ENCODE measurements around the gene SLC45A3. TPM values are rescaled to one million over a fixed set of nuclear protein-coding genes. Genes with fewer than 3 reads are reported as not detected.

SLC45A3 gene
- total and polyA plus RNA-seq, 2 of the 4 experiments (the other 2 are of a cell fraction), result 1.4 to 2.5 TPM

DNA sequence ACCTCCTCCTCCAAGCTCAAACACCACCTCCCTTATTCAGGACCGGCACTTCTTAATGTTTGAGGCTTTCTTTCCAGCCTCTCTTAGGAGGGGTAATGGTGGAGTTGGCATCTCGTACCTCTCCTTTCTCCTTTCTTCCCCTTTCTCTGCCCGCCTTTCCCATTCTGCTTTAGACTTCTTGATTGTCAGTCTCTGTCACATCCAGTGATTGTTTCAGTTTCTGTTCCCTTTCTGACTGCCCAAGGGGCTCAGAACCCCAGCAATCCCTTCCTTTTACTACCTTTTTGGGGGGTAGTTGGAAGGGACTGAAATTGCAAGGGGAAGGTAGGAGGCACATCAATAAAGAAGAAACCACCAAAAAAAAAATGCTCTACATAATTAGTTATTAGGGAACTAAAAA lies 54.1 kb downstream of the SLC45A3 start:
- dilution Hi-C loops (cut with HindIII; ENCODE audit: low sequenced_read_pairs, unreplicated experiment), result no loop called here
- no peak for TF ChIP-seq CEBPB (IDR thresholded peaks at IDR 0.05; ENCODE audit: low read depth, low read length)
- TF ChIP-seq MAFK (IDR thresholded peaks at IDR 0.05; ENCODE audit: low read depth, low read length), result no peak
- no peak for TF ChIP-seq ELK1 (IDR thresholded peaks at IDR 0.05; ENCODE audit: borderline replicate concordance, low read depth, low read length)
- DNase-seq (no peak), ATAC-seq (ENCODE audit: low read depth) (no peak)
- Histone ChIP-seq H3K36me3 (ENCODE audit: control insufficient read depth, insufficient read depth, low read length) (peaks cover 19% of the 10 kb centered on the region), H3K4me3 (ENCODE audit: insufficient read depth, low read depth, low read length) (no peak overlapping the region), H3K4me2 (ENCODE audit: low read depth, low read length) (no peak overlapping the region), H2BK5ac (ENCODE audit: low read depth, low read length, poor library complexity, severe bottlenecking) (no peak overlapping the region), H3K18ac (ENCODE audit: low read depth, low read length) (no peak overlapping the region), H2BK20ac (ENCODE audit: low read depth, low read length) (no peak overlapping the region), H3K9me1 (ENCODE audit: insufficient read depth, low read length) (peaks cover 13% of the 10 kb centered on the region), H4K5ac (ENCODE audit: low read depth, low read length) (no peak overlapping the region), H2BK15ac (ENCODE audit: low read depth, low read length) (no peak overlapping the region), H3K9me3 (ENCODE audit: control insufficient read depth, insufficient read depth, low read length) (no peaks in the 10 kb centered on the region), H3K27me3 (ENCODE audit: control insufficient read depth, insufficient read depth, low read length) (no peaks in the 10 kb centered on the region), H2AK9ac (replicated peaks; ENCODE audit: low read depth, low read length, poor library complexity) (no peak overlapping the region), H3K27ac (ENCODE audit: insufficient read depth, low read length) (no peak overlapping the region), H3K9ac (ENCODE audit: low read depth, low read length) (no peak overlapping the region), H2AFZ (replicated peaks; ENCODE audit: low read length, poor library complexity) (no peak overlapping the region), H3K23ac (ENCODE audit: low read depth, low read length) (peak overlapping the region; percentile 86; the same call in 1 of the 2 replicates), H3K4ac (ENCODE audit: low read depth, low read length) (no peak overlapping the region; the same call in 1 of the 2 replicates), H4K91ac (ENCODE audit: insufficient read depth, low read depth, low read length) (no peak overlapping the region), H3K4me1 (ENCODE audit: control insufficient read depth, insufficient read depth, low read length) (peaks cover 4% of the 10 kb centered on the region), H3K79me1 (ENCODE audit: low read depth in 1 of 2, low read length in 2 of 2) (peaks cover 16 to 61% of the 10 kb centered on the region in 2 experiments; a peak in 3 of 4 replicates), H2BK120ac (ENCODE audit: low read depth, low read length) (no peak overlapping the region), H4K20me1 (ENCODE audit: insufficient read depth, low read length) (peaks cover 29% of the 10 kb centered on the region; the same call in 1 of the 2 replicates), H2AK5ac (ENCODE audit: low read depth, low read length) (peak overlapping the region; percentile 28; the same call in 1 of the 2 replicates), H3K56ac (ENCODE audit: extremely low read depth, insufficient read depth, low read length) (no peak overlapping the region), H4K8ac (ENCODE audit: low read depth in 2 of 2, low read length in 2 of 2) (0 out of 4 replicates have a peak overlapping the region, but pooled peaks of 1 of the 2 experiments have one; percentile 22), H3K14ac (replicated peaks; ENCODE audit: low read depth, low read length) (no peak overlapping the region)
- ChIA-PET POLR2A (ENCODE audit: unreplicated experiment) (no interaction called here), CTCF (no interaction called here)
- intact Hi-C loops (cut with micrococcal nuclease), result no loop called here
- BruUV-seq (replicated peaks), result no TSS peak
- no CpG with 5 or more reads among the region's 3 CpGs for WGBS, 2 experiments (ENCODE audit: extremely low coverage in 2 of 2, insufficient read length in 1 of 2)
- in situ Hi-C loops (cut with MboI; ENCODE audit: low sequenced_read_pairs), result no loop called here

All from IMR-90 (cell line).